Aorta (tissue), 5 donors: ENCODE results near the gene RGL3. TPM values are rescaled to one million over a fixed set of nuclear protein-coding genes. Genes with fewer than 3 reads are reported as not detected.
"Not testable (repeated sequence)": the region's sequence is repeated elsewhere in the genome, so short reads cannot be mapped to it uniquely, and the experiment has no call there.

Source experiments
- ATAC-seq: fragments of 200-7000 bp; cut with Tn5 transposase; one replicate; pipeline ENCODE4 v1.9.1; 2022; ENCODE audit warnings: moderate library complexity; ENCODE audit not compliant: low FRiP score
- DNase-seq, 2 donors: peaks; one replicate each; pipeline ENCODE4 v3.0.0-alpha.2; 2020
- H3K27ac ChIP-seq, 2 donors: one replicate each; pipeline ENCODE4 v1.5.1; 2013; ENCODE audit warnings: low read length in 2 of 2, mild to moderate bottlenecking in 2 of 2, moderate library complexity in 2 of 2, control low read depth in 1 of 2, inconsistent platforms in 1 of 2, low read depth in 1 of 2
- H3K27me3 ChIP-seq, 2 donors: one replicate each; pipeline ENCODE4 v1.6.1; 2013; ENCODE audit warnings: control low read depth in 1 of 2, low read length in 1 of 2, mild to moderate bottlenecking in 1 of 2, moderate library complexity in 1 of 2; ENCODE audit not compliant: insufficient read depth in 2 of 2, control insufficient read depth in 1 of 2
- H3K36me3 ChIP-seq, 2 donors: one replicate each; pipeline ENCODE4 v1.6.1; 2013; ENCODE audit warnings: control low read depth in 1 of 2, low read length in 1 of 2, mild to moderate bottlenecking in 1 of 2; ENCODE audit not compliant: insufficient read depth in 2 of 2, control insufficient read depth in 1 of 2
- H3K4me1 ChIP-seq, 2 donors: one replicate each; pipeline ENCODE4 v1.6.1; 2013; ENCODE audit warnings: low read length in 2 of 2, control low read depth in 1 of 2, mild to moderate bottlenecking in 1 of 2, moderate library complexity in 1 of 2; ENCODE audit not compliant: insufficient read depth in 2 of 2, control insufficient read depth in 1 of 2
- H3K4me3 ChIP-seq, 2 donors: one replicate each; pipeline ENCODE4 v1.5.1; 2013; ENCODE audit warnings: low read length in 2 of 2, control low read depth in 1 of 2, mild to moderate bottlenecking in 1 of 2
- H3K9me3 ChIP-seq: one replicate; pipeline ENCODE4 v1.6.1; 2013; ENCODE audit warnings: mild to moderate bottlenecking, low read length; ENCODE audit not compliant: control insufficient read depth
- WGBS, 2 donors: extraction: QIAGEN DNeasy Blood & Tissue Kit; methylation state at CpG; one replicate each; pipeline ENCODE4 v1.1.7; 2013; 5-methylcytosine and 5-hydroxymethylcytosine counted together
- intact Hi-C, 2 donors: fragments of 100-400 bp; cut with DNase I; formaldehyde crosslinking; loops; one replicate each; pipeline versions ENCODE4 v1.14.2 to v1.15.0; 2022
- polyA plus RNA-seq, 2 donors: library from polyadenylated mRNA; stranded (reverse); fragments of 200-250 nt; gene quantifications; one replicate each; pipeline ENCODE4 v1.2.3, GENCODE V29; 2013
- total RNA-seq, 2 donors: library from RNA; stranded (reverse); fragmentation: NEBNext Ultra II Directional; extraction: Animal tissue kit (Norgen Biotek cat#: 25700); gene quantifications; one replicate each; pipeline ENCODE4 v1.2.1, GENCODE V29; 2021
- donor health status: healthy with polysubstance abuse.
- donor health status: Bipolar disorder and iron deficiency.
- donor health status: DM: no; HTN: no; CAD: no.
- donor health status: DM: no; HTN: no; CAD: no.
- donor health status: DM: yes; HTN: yes; CAD: no.

Gene RGL3
- total and polyA plus RNA-seq, 4 donors: 14.5 to 78.5 (median 40.9) TPM

DNA sequence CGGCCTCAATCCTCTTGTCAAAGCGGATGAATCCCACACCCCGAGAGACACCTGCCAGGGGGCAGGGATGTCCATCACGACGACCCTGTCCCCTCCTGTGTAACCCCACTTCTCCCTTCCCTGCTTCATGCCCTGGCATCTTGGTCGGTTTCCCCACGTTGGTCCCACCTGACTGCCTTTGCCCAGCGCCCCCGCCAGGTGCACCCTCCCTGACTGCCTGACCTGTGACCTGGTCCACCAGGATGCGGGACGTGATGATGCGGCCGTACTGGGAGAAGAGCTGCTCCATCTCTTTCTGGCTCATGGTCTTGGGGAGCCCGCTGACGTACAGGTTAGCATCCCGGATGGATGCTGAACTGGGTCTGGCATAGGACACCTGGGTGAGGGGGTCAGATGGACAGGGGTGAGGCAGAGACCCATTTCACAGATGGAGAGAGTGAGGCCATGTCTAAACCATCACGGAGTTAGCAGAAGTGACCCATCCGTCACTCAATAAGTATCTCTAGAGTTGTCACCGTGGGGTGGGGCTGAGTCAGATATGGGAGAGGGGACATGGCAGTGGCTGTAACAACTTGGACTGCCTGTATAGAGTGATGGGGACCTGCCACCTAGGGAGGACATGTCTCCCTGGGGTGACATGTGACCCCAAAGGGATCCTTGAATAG lies 39.3 kb upstream of the RGL3 start:
- Histone ChIP-seq H3K27me3 (no peaks in the 10 kb centered on the region), H3K27ac (no peak overlapping the region), H3K36me3 (no peaks in the 10 kb centered on the region), H3K9me3 (no peaks in the 10 kb centered on the region), H3K4me3 (no peak overlapping the region), H3K4me1 (no peaks in the 10 kb centered on the region)
- 88 to 89% methylated on average over 19 of the region's 19 CpGs for WGBS, 2 donors
- ATAC-seq (no peak), DNase-seq (no peak)
- intact Hi-C loops: no loop called here

DNA sequence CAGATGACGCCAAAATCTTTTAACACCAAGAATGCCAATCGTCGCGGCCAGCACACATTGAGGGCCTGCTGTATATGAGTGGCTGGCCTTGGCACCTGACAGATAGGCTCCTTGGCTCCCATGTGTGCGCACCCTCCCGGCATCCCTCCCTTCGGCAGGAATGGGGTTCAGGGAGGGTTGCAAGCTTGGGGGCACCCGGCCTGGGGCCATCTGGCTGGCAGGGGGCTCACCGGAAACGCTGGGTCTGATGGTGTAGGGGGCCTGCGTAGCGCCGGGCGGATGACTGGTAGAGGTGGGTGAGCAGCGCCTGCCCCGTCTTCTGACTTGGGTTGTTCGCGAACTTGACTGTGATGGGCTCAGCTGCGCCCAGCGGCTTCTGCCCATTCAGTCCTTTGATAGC lies 38.7 kb upstream of the RGL3 start:
- no peaks in the 10 kb centered on the region for H3K36me3 ChIP-seq
- DNase-seq (no peak), ATAC-seq (peak; percentile 36)
- H3K27me3 ChIP-seq: no peaks in the 10 kb centered on the region
- no peak overlapping the region for H3K4me3 ChIP-seq
- no peak overlapping the region for H3K27ac ChIP-seq
- intact Hi-C loops: no loop called here
- WGBS, 2 donors: 83 to 84% methylated on average over 18 to 20 of the region's 20 CpGs
- no peaks in the 10 kb centered on the region for H3K4me1 ChIP-seq
- H3K9me3 ChIP-seq: no peaks in the 10 kb centered on the region

DNA sequence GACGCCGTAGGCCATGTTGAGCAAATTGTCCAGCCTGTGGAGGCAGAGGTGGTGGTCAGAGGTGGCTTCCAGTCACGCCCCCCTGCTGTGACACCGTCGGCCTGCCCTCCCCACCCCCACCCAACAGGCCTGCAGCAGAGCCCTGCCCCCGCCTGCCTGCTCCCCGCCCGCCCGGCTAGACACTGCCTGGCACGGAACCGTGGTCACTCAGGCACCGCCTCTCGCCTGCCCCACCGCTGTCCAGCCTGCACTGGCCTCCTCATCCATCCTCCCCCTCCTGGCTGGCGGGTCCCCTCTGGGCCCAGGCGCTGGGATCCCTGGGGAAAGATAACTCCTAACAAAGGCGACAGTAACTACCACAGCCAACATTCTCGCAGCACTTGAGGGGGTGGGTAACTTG lies 38.0 kb upstream of the RGL3 start:
- no peaks in the 10 kb centered on the region for H3K4me1 ChIP-seq
- ATAC-seq (no peak), DNase-seq (no peak)
- WGBS, 2 donors: 12 to 13% methylated on average over 9 to 18 of the region's 18 CpGs
- no peak overlapping the region for H3K27ac ChIP-seq
- intact Hi-C loops: no loop called here
- H3K27me3 ChIP-seq: no peaks in the 10 kb centered on the region
- no peaks in the 10 kb centered on the region for H3K9me3 ChIP-seq
- H3K36me3 ChIP-seq: no peaks in the 10 kb centered on the region
- no peak overlapping the region for H3K4me3 ChIP-seq

DNA sequence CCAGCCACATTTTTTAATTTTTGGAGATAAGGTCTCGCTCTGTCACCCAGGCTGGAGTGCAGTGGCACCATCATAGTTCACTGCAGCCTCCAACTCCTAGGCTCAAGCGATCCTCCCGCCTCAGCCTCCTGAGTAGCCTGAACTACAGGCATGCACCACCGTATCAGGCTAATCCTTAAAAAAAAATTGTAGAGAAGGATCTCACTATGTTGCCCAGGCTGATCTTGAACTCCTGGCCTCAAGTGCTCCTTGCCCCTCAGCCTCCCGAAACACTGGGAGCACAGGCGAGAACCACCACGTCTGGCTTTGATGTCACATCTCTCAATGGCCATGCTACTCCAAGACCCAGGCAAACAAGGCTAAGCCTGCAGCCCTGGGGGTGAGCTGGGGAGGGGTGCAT lies 37.5 kb upstream of the RGL3 start:
- Histone ChIP-seq H3K4me1 (no peaks in the 10 kb centered on the region), H3K27ac (no peak overlapping the region), H3K36me3 (no peaks in the 10 kb centered on the region), H3K27me3 (no peaks in the 10 kb centered on the region), H3K9me3 (no peaks in the 10 kb centered on the region), H3K4me3 (no peak overlapping the region)
- ATAC-seq (no peak), DNase-seq (no peak)
- 89 to 90% methylated on average over 7 of the region's 7 CpGs for WGBS, 2 donors
- intact Hi-C loops: no loop called here

DNA sequence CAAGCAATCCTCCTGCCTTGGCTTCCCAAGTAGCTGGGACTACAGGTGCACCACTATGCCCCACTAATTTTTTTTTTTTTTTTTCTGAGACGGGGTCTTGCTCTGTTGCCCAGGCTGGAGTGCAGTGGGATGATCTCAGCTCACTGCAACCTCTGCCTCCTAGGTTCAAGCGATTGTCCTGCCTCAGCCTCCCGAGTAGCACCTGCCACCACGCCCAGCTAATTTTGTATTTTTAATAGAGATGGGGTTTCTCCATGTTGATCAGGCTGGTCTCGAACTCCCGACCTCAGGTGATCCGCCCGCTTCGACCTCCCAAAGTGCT lies 36.1 kb upstream of the RGL3 start:
- H3K4me3 ChIP-seq, H3K27me3 ChIP-seq, H3K9me3 ChIP-seq, ATAC-seq, H3K36me3 ChIP-seq, DNase-seq, intact Hi-C loops, H3K27ac ChIP-seq, H3K4me1 ChIP-seq: not testable (repeated sequence)
- WGBS, 2 donors: 89 to 91% methylated on average over 9 of the region's 9 CpGs

DNA sequence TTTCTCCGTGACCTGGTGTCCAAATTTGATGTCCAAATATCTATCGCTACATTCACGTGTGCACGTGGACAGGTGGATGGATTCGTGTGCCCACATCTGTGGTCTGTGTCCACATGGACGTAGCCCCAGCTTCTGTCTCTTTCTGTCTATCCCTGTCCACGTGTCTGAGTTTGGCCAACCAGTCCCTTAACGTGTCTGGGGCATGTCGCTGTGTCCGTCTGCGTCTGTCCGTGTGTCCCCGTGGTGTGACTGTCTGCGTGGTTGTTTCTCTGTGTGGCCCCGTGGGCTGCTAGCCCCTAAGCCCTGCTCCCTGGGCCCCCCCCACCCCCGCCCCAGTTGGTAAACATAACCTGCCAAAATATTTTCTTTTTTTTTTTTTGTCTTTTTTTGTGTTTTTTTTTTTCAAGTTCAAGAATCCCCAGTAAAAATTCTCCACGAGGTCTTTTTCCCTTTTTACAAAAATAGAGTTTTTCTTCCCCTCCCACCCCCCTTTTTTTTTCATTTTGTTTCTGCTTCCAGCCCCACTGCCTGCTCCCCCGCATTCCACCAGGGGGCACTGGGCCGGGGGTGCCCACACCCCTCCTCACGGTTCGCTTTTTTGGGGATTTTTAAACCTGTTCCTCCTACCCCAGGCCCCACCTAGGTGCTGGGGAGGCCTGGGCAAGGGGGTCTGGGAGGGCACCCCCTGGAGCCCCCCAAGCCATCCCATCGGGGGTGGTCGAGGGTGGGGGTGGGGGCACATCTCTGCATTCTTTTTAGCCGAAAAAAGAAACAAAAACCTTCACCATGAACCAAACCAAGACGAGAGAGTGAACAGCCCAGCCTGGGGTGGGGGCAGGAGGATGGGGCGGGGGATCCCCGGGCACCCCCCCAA lies 34.6 kb upstream of the RGL3 start:
- Histone ChIP-seq H3K9me3 (no peaks in the 10 kb centered on the region), H3K4me3 (no peak overlapping the region), H3K36me3 (no peaks in the 10 kb centered on the region), H3K4me1 (no peaks in the 10 kb centered on the region), H3K27me3 (no peaks in the 10 kb centered on the region), H3K27ac (no peak overlapping the region)
- intact Hi-C loops: no loop called here
- 53 to 55% methylated on average over 27 of the region's 27 CpGs for WGBS, 2 donors
- ATAC-seq (no peak), DNase-seq (no peak)

DNA sequence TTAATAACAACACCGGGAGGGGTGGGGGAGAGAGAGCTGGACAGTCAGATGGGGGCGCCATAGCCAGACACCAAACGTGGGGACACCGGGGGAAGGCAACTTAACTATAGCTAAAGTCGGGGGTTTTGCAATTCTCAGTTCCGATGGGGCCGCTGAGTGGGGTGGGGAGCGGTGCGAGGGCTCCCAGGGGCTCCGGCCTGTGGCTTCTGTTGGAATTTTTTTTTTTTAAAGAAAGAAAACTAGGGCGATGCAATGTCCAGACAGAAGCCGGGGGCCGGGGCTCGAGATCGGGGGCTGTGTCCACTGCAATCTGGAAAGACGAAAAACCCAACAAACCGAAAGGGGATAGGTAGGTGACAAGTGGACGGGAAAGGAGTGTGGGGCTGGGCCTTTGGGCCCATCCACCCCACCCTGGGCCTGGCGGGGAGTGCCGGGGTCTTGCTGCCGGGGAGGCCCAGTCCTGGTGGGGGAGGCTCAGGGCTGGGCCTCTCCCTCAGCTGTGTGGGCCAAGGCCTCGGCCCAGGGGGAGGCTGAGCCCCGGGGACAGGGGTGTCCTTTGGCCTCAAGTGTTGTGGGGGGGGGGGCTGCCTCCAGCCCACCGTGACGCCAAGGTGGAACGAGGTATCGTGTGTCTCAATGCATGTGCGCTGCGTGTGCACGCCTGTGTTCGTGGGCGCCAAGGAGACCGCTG lies 33.7 kb upstream of the RGL3 start:
- H3K4me3 ChIP-seq: no peak overlapping the region
- H3K9me3 ChIP-seq: no peaks in the 10 kb centered on the region
- 78 to 80% methylated on average over 31 to 33 of the region's 33 CpGs for WGBS, 2 donors
- intact Hi-C loops: no loop called here
- no peak for ATAC-seq
- H3K36me3 ChIP-seq: peaks cover 0 to 2% of the 10 kb centered on the region in 2 donors
- DNase-seq: no peak
- H3K27ac ChIP-seq: no peak overlapping the region
- no peaks in the 10 kb centered on the region for H3K4me1 ChIP-seq
- H3K27me3 ChIP-seq: no peaks in the 10 kb centered on the region

DNA sequence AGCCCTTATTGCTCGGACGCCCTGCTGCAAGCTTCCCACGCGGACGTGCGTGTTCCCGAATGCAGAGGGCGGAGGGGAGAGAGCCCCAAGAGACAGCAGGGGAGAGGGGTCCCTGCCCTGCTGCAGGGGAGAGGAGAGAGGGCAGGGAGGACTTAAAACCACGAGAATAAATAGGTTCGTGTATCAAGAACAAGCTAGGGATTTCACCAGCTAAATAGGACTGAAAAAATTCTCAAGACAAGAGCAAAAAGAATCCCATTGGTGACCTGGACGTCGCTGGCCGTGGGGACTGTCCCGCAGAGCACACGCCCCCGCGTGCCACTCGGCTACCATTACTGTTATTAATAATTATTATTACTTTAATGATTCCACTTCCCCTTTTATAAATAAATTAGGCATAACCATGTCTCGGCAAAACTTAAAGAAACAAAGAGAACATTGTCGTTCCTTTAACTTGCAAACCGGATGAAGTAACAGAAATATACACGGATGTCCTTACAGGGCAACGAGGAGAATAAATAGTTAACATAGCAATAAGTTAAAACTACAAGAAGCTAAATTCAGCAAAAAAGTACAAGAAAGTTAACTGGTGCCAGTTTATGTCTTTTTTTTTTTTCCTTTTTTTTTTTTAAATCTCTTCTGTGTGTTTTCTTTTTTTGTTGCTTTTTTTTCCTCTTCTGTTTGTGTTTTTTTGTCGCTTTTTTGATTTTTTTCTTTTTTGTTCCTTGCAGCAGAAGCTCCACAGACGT lies 32.9 kb upstream of the RGL3 start:
- ATAC-seq (no peak), DNase-seq (no peak)
- WGBS, 2 donors: 11 to 12% methylated on average over 25 of the region's 25 CpGs
- no peak overlapping the region for H3K27ac ChIP-seq
- no peaks in the 10 kb centered on the region for H3K4me1 ChIP-seq
- H3K9me3 ChIP-seq: no peaks in the 10 kb centered on the region
- intact Hi-C loops: no loop called here
- H3K27me3 ChIP-seq: no peaks in the 10 kb centered on the region
- H3K36me3 ChIP-seq: peaks cover 0 to 2% of the 10 kb centered on the region in 2 donors
- H3K4me3 ChIP-seq: no peak overlapping the region
